Kidney epithelial cell (primary cell): ENCODE results near the gene SLC19A2. TPM values are rescaled to one million over a fixed set of nuclear protein-coding genes. Genes with fewer than 3 reads are reported as not detected.

Experiments used
- DNase-seq: peaks from one replicate; pipeline ENCODE4 v3.0.0-alpha.2; 2010; ENCODE audit warnings: low read depth
- H3K27me3 ChIP-seq: 2 replicates; pipeline ENCODE4 v1.6.0; 2011; ENCODE audit warnings: low read length; ENCODE audit not compliant: control insufficient read depth, insufficient read depth
- H3K36me3 ChIP-seq: 2 replicates; pipeline ENCODE4 v1.5.1; 2011; ENCODE audit warnings: low read length; ENCODE audit not compliant: control insufficient read depth, insufficient read depth
- H3K4me3 ChIP-seq: 2 replicates; pipeline ENCODE4 v1.5.1; 2011; ENCODE audit warnings: low read depth, mild to moderate bottlenecking, control low read depth, low read length
- total RNA-seq: library from RNA; depleted of rRNA; stranded (reverse); fragments of >200 nt; gene quantifications from 2 replicates; pipeline ENCODE4 v1.2.3, GENCODE V29; 2015
- TF ChIP-seq, protein P1 (sequence below): IDR thresholded peaks from 2 replicates; pipeline ENCODE4 v1.5.1; 2011; ENCODE audit warnings: mild to moderate bottlenecking, moderate library complexity, low read length, control low read depth, inconsistent platforms; ENCODE audit not compliant: insufficient read depth, poor library complexity, severe bottlenecking

SLC19A2 gene
- total RNA-seq, 1 donor from 2014 or later = 23.9 TPM

DNA sequence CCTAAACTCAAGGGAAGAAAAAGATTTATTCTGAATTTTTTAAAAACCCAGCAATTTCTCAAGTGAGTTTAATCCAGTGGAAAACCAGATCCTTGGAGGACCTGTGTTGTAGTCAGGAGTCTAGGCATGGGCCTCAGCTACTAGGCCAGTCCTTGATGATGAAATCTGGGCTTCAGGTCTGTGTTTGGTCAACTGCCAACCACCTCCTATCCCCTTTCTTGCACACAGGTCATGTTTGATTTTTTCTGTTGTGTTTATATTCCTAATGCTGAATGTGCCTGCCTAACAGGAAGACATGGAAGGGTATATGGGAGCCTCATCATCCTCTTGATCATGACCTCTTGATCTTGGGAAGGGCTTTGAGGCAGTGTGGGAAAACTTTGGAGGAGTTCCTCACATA, 38.2 kb upstream of the SLC19A2 start:
- Histone ChIP-seq H3K27me3 (no peaks in the 10 kb centered on the region), H3K4me3 (no peak overlapping the region), H3K36me3 (no peaks in the 10 kb centered on the region)
- no peak for DNase-seq
- TF ChIP-seq, protein P1, sequence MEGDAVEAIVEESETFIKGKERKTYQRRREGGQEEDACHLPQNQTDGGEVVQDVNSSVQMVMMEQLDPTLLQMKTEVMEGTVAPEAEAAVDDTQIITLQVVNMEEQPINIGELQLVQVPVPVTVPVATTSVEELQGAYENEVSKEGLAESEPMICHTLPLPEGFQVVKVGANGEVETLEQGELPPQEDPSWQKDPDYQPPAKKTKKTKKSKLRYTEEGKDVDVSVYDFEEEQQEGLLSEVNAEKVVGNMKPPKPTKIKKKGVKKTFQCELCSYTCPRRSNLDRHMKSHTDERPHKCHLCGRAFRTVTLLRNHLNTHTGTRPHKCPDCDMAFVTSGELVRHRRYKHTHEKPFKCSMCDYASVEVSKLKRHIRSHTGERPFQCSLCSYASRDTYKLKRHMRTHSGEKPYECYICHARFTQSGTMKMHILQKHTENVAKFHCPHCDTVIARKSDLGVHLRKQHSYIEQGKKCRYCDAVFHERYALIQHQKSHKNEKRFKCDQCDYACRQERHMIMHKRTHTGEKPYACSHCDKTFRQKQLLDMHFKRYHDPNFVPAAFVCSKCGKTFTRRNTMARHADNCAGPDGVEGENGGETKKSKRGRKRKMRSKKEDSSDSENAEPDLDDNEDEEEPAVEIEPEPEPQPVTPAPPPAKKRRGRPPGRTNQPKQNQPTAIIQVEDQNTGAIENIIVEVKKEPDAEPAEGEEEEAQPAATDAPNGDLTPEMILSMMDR = no peak

DNA sequence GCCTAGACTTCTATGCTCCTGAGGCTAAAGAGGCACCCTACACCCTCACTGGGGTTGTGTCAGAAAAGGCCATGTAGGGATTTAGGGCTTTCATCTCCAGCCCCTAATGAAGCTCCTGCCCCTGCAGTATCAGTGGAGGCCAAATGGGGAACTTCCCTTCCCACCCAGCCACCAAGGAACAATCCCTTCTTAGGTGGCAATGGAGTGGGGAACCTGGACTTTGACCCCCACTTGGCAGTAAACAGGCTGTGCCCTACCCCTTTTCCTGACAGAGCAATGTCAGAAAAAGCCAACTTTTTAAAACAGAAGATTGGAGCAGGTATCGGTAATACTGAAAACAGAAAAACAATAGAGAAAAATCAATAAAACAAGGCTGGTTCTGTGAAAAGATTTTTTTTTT, 35.5 kb upstream of the SLC19A2 start:
- TF ChIP-seq, protein P1 = no peak
- no peak for DNase-seq
- H3K27me3 ChIP-seq = no peaks in the 10 kb centered on the region
- H3K36me3 ChIP-seq = no peaks in the 10 kb centered on the region
- H3K4me3 ChIP-seq = no peak overlapping the region

DNA sequence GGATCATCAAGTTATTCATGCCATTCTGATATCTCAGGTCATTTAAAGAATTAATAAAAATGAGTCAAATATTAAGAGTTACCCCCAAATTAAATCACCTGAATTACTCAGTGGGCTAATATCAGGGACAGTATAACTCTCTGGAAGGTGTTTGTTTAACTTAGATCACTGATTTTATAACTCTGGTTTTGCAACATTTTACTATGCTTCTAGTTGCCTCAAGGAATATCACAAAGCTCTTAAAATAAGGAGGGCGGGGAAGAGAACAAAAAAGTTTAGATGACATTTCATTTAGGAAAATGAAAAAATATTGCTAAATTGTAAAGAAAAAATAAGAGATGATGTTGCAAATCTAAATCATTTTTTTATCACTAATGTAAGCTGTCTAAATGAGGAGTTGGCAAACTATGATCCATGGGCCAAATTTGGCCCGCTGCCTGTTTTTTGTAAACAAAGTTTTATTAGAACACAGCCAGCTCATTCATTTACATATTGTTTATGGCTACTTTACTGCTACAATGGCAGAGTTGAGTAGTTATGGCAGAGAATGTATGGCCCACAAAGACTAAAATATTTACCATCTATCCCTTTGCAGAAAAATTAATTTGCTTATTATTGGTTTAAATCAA, 31.9 kb upstream of the SLC19A2 start:
- TF ChIP-seq, protein P1 = no peak
- H3K4me3 ChIP-seq = no peak overlapping the region
- H3K36me3 ChIP-seq = no peaks in the 10 kb centered on the region
- H3K27me3 ChIP-seq = no peaks in the 10 kb centered on the region
- DNase-seq = no peak

DNA sequence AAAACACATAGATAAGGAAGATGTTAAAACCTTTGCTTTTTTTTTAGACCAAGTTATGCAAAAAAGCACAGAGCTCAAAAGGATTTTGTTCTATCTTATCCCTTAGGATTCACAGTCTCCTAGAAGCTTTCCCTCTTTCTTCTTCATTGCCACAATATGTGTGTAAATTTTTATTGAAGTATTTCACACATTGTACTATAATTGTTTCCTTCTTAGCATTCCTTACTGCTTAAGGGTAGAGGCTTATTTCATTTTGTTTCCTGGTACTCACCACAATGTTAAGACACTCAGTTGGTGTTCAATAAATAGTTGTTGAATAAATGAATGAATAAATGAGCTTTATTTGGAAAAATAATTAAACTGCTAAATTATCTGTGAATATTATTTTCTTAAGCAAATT, 29.9 kb upstream of the SLC19A2 start:
- no peaks in the 10 kb centered on the region for H3K36me3 ChIP-seq
- TF ChIP-seq, protein P1 = no peak
- no peak for DNase-seq
- H3K4me3 ChIP-seq = no peak overlapping the region
- no peaks in the 10 kb centered on the region for H3K27me3 ChIP-seq

DNA sequence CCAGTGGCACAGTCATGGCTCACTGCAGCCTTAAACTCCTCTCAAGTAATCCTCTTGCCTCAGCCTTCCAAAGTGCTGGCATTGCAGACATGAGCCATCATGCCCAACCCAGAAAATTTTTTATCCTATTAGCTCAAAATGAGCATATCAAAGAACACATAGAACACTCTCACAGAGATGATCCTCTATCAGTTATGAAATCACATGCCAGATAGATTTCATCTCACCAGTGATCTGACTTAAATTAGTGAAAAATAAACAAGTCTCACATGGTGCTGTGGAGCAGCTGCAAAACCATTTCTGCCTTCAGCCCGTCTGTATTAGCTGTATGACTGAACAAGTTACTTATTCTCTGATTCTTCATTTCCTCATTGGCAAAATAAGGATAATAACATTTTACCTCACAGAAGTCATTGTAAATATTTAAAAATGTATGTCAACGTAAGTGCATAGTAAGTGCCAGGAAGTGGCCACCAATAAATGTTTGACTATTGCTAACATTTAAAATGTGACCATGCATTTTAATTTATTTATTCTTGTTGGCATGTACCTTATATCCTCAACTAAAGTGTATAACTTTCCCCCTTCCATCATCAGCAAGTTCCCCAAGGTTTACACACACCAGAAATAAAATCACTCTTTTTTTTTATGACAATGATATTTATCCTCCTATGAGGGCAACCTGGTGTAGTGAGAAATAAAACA, 29.0 kb upstream of the SLC19A2 start:
- Histone ChIP-seq H3K27me3 (no peaks in the 10 kb centered on the region), H3K4me3 (no peak overlapping the region), H3K36me3 (no peaks in the 10 kb centered on the region)
- no peak for DNase-seq
- TF ChIP-seq, protein P1 = no peak
